Small intestine (tissue), 4 donors: Measurements from ENCODE around the gene PSMD12. TPM values are rescaled to one million over a fixed set of nuclear protein-coding genes. Genes with fewer than 3 reads are reported as not detected.

Experiments used
- polyA plus RNA-seq, 4 donors: library from polyadenylated mRNA; stranded (reverse) in 3 of 4; unstranded in 1 of 4; fragments of 200-250 nt in 3 of 4; fragments of 120-200 nt in 1 of 4; gene quantifications; one replicate each; pipeline versions ENCODE4 v1.2.1 to v1.2.3, GENCODE V29; 2013
- donor health status: healthy with polysubstance abuse.
- donor health status: Bipolar disorder and iron deficiency.
- donor health status: healthy.

Gene PSMD12
- polyA plus RNA-seq, 4 donors, result 12.5 to 31.7 (median 16.7) TPM

Other genes starting within 250 kb of the PSMD12 start
- gene HELZ, start 121.4 kb downstream of the PSMD12 start, polyA plus RNA-seq, result 10 to 100 TPM in 1 of 4 donors, 1 to 10 TPM in 3; 2.7 to 27.3 (median 3.6) TPM
- gene PITPNC1, start 10.7 kb upstream of the PSMD12 start, polyA plus RNA-seq, result 10 to 100 TPM in 1 of 4 donors, 1 to 10 TPM in 2, under 1 TPM in 1; 0.67 to 11.7 (median 3.4) TPM